Mesendoderm (in vitro differentiated cells): ENCODE measurements around the gene TMEM145.

Experiments
- DNase-seq: peaks from one replicate; pipeline ENCODE4 v3.0.0; 2013
- H2AK5ac ChIP-seq: 2 replicates; pipeline ENCODE4 v1.6.1; 2013; ENCODE audit warnings: low read length, inconsistent platforms
- H2BK120ac ChIP-seq: 2 replicates; pipeline ENCODE4 v1.6.1; 2013; ENCODE audit warnings: low read depth, mild to moderate bottlenecking, low read length, moderate library complexity, mixed read lengths
- H2BK15ac ChIP-seq: replicated peaks from 2 replicates; pipeline ENCODE4 v1.6.1; 2013; ENCODE audit warnings: low read depth, mild to moderate bottlenecking, moderate library complexity
- H2BK5ac ChIP-seq: 2 replicates; pipeline ENCODE4 v1.6.1; 2013; ENCODE audit warnings: low read length, inconsistent platforms
- H3K18ac ChIP-seq: 2 replicates; pipeline ENCODE4 v1.6.1; 2013; ENCODE audit warnings: mild to moderate bottlenecking, low read length, mixed read lengths
- H3K23ac ChIP-seq: one replicate; pipeline ENCODE4 v1.6.1; 2013; ENCODE audit warnings: low read length
- H3K27ac ChIP-seq: 2 replicates; pipeline ENCODE4 v1.5.1; 2013; ENCODE audit warnings: low read depth, mild to moderate bottlenecking, inconsistent platforms, low read length, moderate library complexity
- H3K27me3 ChIP-seq: 2 replicates; pipeline ENCODE4 v1.6.1; 2013; ENCODE audit warnings: low read length, control low read depth, mild to moderate bottlenecking, inconsistent platforms; ENCODE audit not compliant: insufficient read depth, poor library complexity
- H3K36me3 ChIP-seq: 2 replicates; pipeline ENCODE4 v1.6.1; 2013; ENCODE audit warnings: low read length, inconsistent platforms; ENCODE audit not compliant: control insufficient read depth, insufficient read depth
- H3K4ac ChIP-seq: one replicate; pipeline ENCODE4 v1.6.1; 2013; ENCODE audit warnings: low read depth, mild to moderate bottlenecking, low read length, moderate library complexity
- H3K4me1 ChIP-seq: 2 replicates; pipeline ENCODE4 v1.6.1; 2013; ENCODE audit warnings: low read depth, low read length, inconsistent platforms; ENCODE audit not compliant: control insufficient read depth
- H3K4me2 ChIP-seq: 2 replicates; pipeline ENCODE4 v1.6.1; 2013; ENCODE audit warnings: low read length
- H3K4me3 ChIP-seq: 2 replicates; pipeline ENCODE4 v1.5.1; 2013; ENCODE audit warnings: mild to moderate bottlenecking, low read length
- H3K56ac ChIP-seq: one replicate; pipeline ENCODE4 v1.6.1; 2013; ENCODE audit warnings: low read length
- H3K79me1 ChIP-seq: 2 replicates; pipeline ENCODE4 v1.6.1; 2013; ENCODE audit warnings: low read length, inconsistent platforms
- H3K79me2 ChIP-seq: 2 replicates; pipeline ENCODE4 v1.6.1; 2013; ENCODE audit warnings: mild to moderate bottlenecking, low read length; ENCODE audit not compliant: control insufficient read depth, insufficient read depth
- H3K9ac ChIP-seq: 2 replicates; pipeline ENCODE4 v1.6.1; 2013; ENCODE audit warnings: low read length, inconsistent platforms
- H4K5ac ChIP-seq: one replicate; pipeline ENCODE4 v1.6.1; 2013; ENCODE audit warnings: low read length
- H4K8ac ChIP-seq: one replicate; pipeline ENCODE4 v1.6.1; 2013; ENCODE audit warnings: low read depth, mild to moderate bottlenecking, control low read depth, low read length, moderate library complexity
- WGBS: extraction: QIAGEN DNeasy Blood & Tissue Kit; methylation state at CpG from one replicate; pipeline ENCODE4 v1.1.7; 2013; ENCODE audit warnings: low lambda C conversion rate, missing lambda C conversion rate; ENCODE audit not compliant: insufficient coverage; ENCODE audit errors: extremely low coverage; 5-methylcytosine and 5-hydroxymethylcytosine counted together

The TMEM145 gene

GRCh38 chr19:42355896-42356295 lies 42.8 kb downstream of the TMEM145 start:
- Histone ChIP-seq H3K4ac (no peak overlapping the region), H3K27ac (no peak overlapping the region), H3K56ac (no peak overlapping the region), H3K36me3 (no peaks in the 10 kb centered on the region), H3K23ac (no peak overlapping the region), H3K4me1 (no peaks in the 10 kb centered on the region), H3K9ac (no peak overlapping the region), H3K27me3 (no peaks in the 10 kb centered on the region), H2BK5ac (no peak overlapping the region), H3K4me3 (no peak overlapping the region), H2BK15ac (no peak overlapping the region), H4K5ac (no peak overlapping the region), H3K79me1 (no peaks in the 10 kb centered on the region), H3K4me2 (no peak overlapping the region), H3K18ac (no peak overlapping the region), H2AK5ac (no peak overlapping the region), H4K8ac (no peak overlapping the region), H2BK120ac (no peak overlapping the region), H3K79me2 (no peaks in the 10 kb centered on the region)
- no CpG with 5 or more reads among the region's 12 CpGs for WGBS
- DNase-seq: no peak

DNA sequence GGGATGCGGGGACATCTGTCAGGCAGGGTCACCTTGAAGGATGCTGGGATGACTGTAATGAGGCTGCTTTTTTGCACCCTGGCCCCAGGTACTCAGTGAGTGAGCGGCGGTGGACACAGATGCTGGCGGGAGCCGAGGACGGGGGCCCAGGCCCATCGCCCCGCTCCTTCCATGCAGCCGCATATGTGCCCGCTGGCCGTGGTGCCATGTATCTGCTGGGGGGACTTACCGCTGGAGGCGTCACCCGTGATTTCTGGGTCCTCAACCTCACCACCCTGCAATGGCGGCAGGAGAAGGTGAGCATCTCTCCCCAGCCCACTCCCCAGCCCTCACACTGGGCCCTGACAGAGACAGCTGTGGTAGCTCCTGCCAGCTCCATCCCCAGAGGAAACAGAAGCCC lies 43.6 kb downstream of the TMEM145 start:
- H3K18ac ChIP-seq: no peak overlapping the region
- H3K4me1 ChIP-seq: no peaks in the 10 kb centered on the region
- H3K4me3 ChIP-seq: no peak overlapping the region
- no peaks in the 10 kb centered on the region for H3K36me3 ChIP-seq
- H3K79me2 ChIP-seq: no peaks in the 10 kb centered on the region
- H3K27me3 ChIP-seq: no peaks in the 10 kb centered on the region
- no peak overlapping the region for H2BK120ac ChIP-seq
- no peaks in the 10 kb centered on the region for H3K79me1 ChIP-seq
- H2BK5ac ChIP-seq: no peak overlapping the region
- H3K27ac ChIP-seq: no peak overlapping the region
- no peak overlapping the region for H3K23ac ChIP-seq
- no peak overlapping the region for H4K5ac ChIP-seq
- no peak overlapping the region for H2BK15ac ChIP-seq
- H4K8ac ChIP-seq: no peak overlapping the region
- no peak overlapping the region for H3K56ac ChIP-seq
- H2AK5ac ChIP-seq: no peak overlapping the region
- WGBS: no CpG with 5 or more reads among the region's 15 CpGs
- DNase-seq: no peak
- H3K9ac ChIP-seq: no peak overlapping the region
- no peak overlapping the region for H3K4ac ChIP-seq
- no peak overlapping the region for H3K4me2 ChIP-seq

DNA sequence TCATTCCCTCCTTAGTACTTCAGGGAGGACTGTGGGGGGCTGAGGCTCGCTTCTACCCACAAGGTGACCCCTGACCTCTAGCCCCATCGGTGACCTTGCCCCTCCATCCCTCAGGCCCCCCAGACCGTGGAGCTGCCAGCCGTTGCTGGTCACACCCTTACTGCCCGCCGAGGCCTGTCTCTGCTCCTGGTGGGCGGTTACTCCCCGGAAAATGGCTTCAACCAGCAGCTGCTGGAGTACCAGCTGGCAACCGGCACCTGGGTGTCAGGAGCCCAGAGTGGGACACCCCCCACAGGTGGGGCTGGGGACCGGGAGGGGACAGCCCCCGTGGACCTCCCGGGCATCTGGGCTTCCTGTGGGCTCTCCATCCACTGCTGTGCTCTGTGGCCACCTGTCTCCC lies 44.2 kb downstream of the TMEM145 start:
- H2BK5ac ChIP-seq: no peak overlapping the region
- H3K23ac ChIP-seq: no peak overlapping the region
- no peak overlapping the region for H2AK5ac ChIP-seq
- H3K79me1 ChIP-seq: no peaks in the 10 kb centered on the region
- DNase-seq: no peak
- H2BK15ac ChIP-seq: no peak overlapping the region
- no peaks in the 10 kb centered on the region for H3K27me3 ChIP-seq
- H3K36me3 ChIP-seq: no peaks in the 10 kb centered on the region
- H4K5ac ChIP-seq: no peak overlapping the region
- H3K4me3 ChIP-seq: no peak overlapping the region
- no CpG with 5 or more reads among the region's 12 CpGs for WGBS
- H3K56ac ChIP-seq: no peak overlapping the region
- H3K4ac ChIP-seq: no peak overlapping the region
- H3K79me2 ChIP-seq: no peaks in the 10 kb centered on the region
- no peak overlapping the region for H2BK120ac ChIP-seq
- H3K4me2 ChIP-seq: no peak overlapping the region
- H3K9ac ChIP-seq: no peak overlapping the region
- H4K8ac ChIP-seq: no peak overlapping the region
- no peak overlapping the region for H3K18ac ChIP-seq
- no peak overlapping the region for H3K27ac ChIP-seq
- no peaks in the 10 kb centered on the region for H3K4me1 ChIP-seq

- Histone ChIP-seq H4K8ac (no peak overlapping the region), H3K27me3 (no peaks in the 10 kb centered on the region), H3K4ac (no peak overlapping the region), H2BK5ac (no peak overlapping the region), H2BK15ac (no peak overlapping the region), H2BK120ac (no peak overlapping the region), H3K23ac (no peak overlapping the region), H3K9ac (no peak overlapping the region), H3K4me1 (no peaks in the 10 kb centered on the region), H4K5ac (no peak overlapping the region), H3K4me3 (no peak overlapping the region), H3K4me2 (no peak overlapping the region), H3K79me2 (no peaks in the 10 kb centered on the region), H3K79me1 (no peaks in the 10 kb centered on the region), H3K56ac (no peak overlapping the region), H3K36me3 (peaks cover 6% of the 10 kb centered on the region), H3K18ac (no peak overlapping the region), H3K27ac (no peak overlapping the region), H2AK5ac (no peak overlapping the region)
- WGBS: no CpG with 5 or more reads among the region's 16 CpGs
- DNase-seq: peak; percentile 70
Observed at GRCh38 chr19:42360787-42361544, 47.9 kb downstream of the TMEM145 start.

DNA sequence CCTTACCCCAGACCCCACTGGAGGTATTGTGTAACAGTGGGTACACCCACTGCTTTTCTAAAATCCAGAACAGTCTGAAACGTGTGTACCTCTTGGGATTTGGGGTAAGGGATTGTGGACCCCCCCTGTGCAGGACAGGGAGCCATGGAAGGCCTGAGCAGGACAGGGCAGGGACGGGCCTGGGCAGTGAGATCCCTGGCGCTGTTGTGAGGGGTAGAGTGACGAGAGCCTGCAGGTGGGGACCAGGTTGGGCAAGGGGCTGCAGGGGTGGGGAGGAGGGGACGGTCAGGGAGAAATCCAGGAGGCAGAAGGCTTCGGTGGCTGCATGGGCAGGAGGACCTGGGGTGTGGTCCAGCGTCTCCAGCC lies 48.4 kb downstream of the TMEM145 start:
- H3K27me3 ChIP-seq: no peaks in the 10 kb centered on the region
- H3K4ac ChIP-seq: no peak overlapping the region
- H3K9ac ChIP-seq: no peak overlapping the region
- no peak overlapping the region for H3K56ac ChIP-seq
- no peak overlapping the region for H2BK5ac ChIP-seq
- H3K79me2 ChIP-seq: no peaks in the 10 kb centered on the region
- H2BK120ac ChIP-seq: no peak overlapping the region
- H3K4me1 ChIP-seq: no peaks in the 10 kb centered on the region
- no peak overlapping the region for H3K4me2 ChIP-seq
- no peak overlapping the region for H4K8ac ChIP-seq
- no peak overlapping the region for H2BK15ac ChIP-seq
- H3K23ac ChIP-seq: no peak overlapping the region
- DNase-seq: no peak
- no peak overlapping the region for H3K4me3 ChIP-seq
- no peak overlapping the region for H4K5ac ChIP-seq
- H3K79me1 ChIP-seq: no peaks in the 10 kb centered on the region
- no peak overlapping the region for H3K18ac ChIP-seq
- H3K27ac ChIP-seq: no peak overlapping the region
- peaks cover 6% of the 10 kb centered on the region for H3K36me3 ChIP-seq
- no peak overlapping the region for H2AK5ac ChIP-seq
- no CpG with 5 or more reads among the region's 7 CpGs for WGBS

GRCh38 chr19:42362342-42362741 lies 49.2 kb downstream of the TMEM145 start:
- Histone ChIP-seq H3K9ac (no peak overlapping the region), H3K4me3 (no peak overlapping the region), H3K18ac (no peak overlapping the region), H2BK5ac (no peak overlapping the region), H3K4me2 (no peak overlapping the region), H3K36me3 (peaks cover 6% of the 10 kb centered on the region), H3K79me1 (no peaks in the 10 kb centered on the region), H3K79me2 (no peaks in the 10 kb centered on the region), H3K4me1 (no peaks in the 10 kb centered on the region), H2BK15ac (no peak overlapping the region), H4K8ac (no peak overlapping the region), H2BK120ac (no peak overlapping the region), H3K4ac (no peak overlapping the region), H3K27ac (no peak overlapping the region), H3K23ac (no peak overlapping the region), H3K27me3 (no peaks in the 10 kb centered on the region), H4K5ac (no peak overlapping the region), H3K56ac (no peak overlapping the region), H2AK5ac (no peak overlapping the region)
- DNase-seq: no peak
- WGBS: no CpG with 5 or more reads among the region's 14 CpGs
